Measurements from ENCODE around the gene PLG.

- no peak for TF ChIP-seq POLR2A (IDR thresholded peaks at IDR 0.05; ENCODE audit: low read depth, low read length)
- TF ChIP-seq CTCF (conservative IDR thresholded peaks at IDR 0.05; ENCODE audit: low read depth, low read length): no peak
- TF ChIP-seq MAZ (IDR thresholded peaks at IDR 0.05; ENCODE audit: borderline replicate concordance, low read depth, low read length): no peak
- TF ChIP-seq CEBPB (IDR thresholded peaks at IDR 0.05; ENCODE audit: low read depth, low read length): no peak
- no peak for TF ChIP-seq RFX5 (IDR thresholded peaks at IDR 0.05; ENCODE audit: low read depth, low read length)
- TF ChIP-seq USF2 (IDR thresholded peaks at IDR 0.05; ENCODE audit: low read depth, low read length): no peak
- no peak for TF ChIP-seq RCOR1 (IDR thresholded peaks at IDR 0.05; ENCODE audit: insufficient replicate concordance, low read length)
- no peak for TF ChIP-seq RAD21 (IDR thresholded peaks at IDR 0.05; ENCODE audit: low read length)
- no peak for TF ChIP-seq MXI1 (IDR thresholded peaks at IDR 0.05; ENCODE audit: borderline replicate concordance, low read depth, low read length)
- TF ChIP-seq SMC3 (IDR thresholded peaks at IDR 0.05; ENCODE audit: low read depth, low read length): no peak
- TF ChIP-seq BHLHE40 (IDR thresholded peaks at IDR 0.05; ENCODE audit: low read depth, low read length): no peak
- TF ChIP-seq CHD1 (IDR thresholded peaks at IDR 0.05; ENCODE audit: low read depth, low read length): no peak
- TF ChIP-seq MAFK (IDR thresholded peaks at IDR 0.05; ENCODE audit: low read depth, low read length): no peak
These were observed 37.9 kb downstream of the PLG start for GRCh38 chr6:160739955-160740354.

Measured in IMR-90 (cell line).